Stimulated activated CD8-positive, alpha-beta memory T cell treated with anti-CD3 and anti-CD28 coated beads, Interleukin-4, amount 100 ng/mL, for 24 hours (primary cell): Measurements from ENCODE around the gene JADE3.

Source experiments
- DNase-seq: peaks from one replicate; pipeline ENCODE4 v3.0.0-alpha.2; 2020; ENCODE audit warnings: low read depth

Gene JADE3

GRCh38 chrX:47026198-47026597, 114.0 kb downstream of the JADE3 start:
- DNase-seq: no peak

GRCh38 chrX:47030339-47030738, 118.1 kb downstream of the JADE3 start:
- no peak for DNase-seq

GRCh38 chrX:47047989-47048388, 135.8 kb downstream of the JADE3 start:
- no peak for DNase-seq

- no peak for DNase-seq
Measured at GRCh38 chrX:47059142-47059874, 147.1 kb downstream of the JADE3 start.

GRCh38 chrX:47060708-47061107, 148.5 kb downstream of the JADE3 start:
- DNase-seq: no peak

- no peak for DNase-seq
Measured at GRCh38 chrX:47061238-47061919, 149.2 kb downstream of the JADE3 start.

- no peak for DNase-seq
Measured at GRCh38 chrX:47063179-47063578, 151.0 kb downstream of the JADE3 start.

GRCh38 chrX:47068214-47068613, 156.0 kb downstream of the JADE3 start:
- DNase-seq: no peak

GRCh38 chrX:47068720-47069119, 156.5 kb downstream of the JADE3 start:
- no peak for DNase-seq

GRCh38 chrX:47078129-47079043, 166.2 kb downstream of the JADE3 start, which contains the start of gene RGN:
Gene RGN (plus strand): TSS chrX:47078443. CDS start chrX:47081145, 2,702 bp downstream.
- DNase-seq: no peak

- no peak for DNase-seq
Measured at GRCh38 chrX:47080215-47080914, 168.1 kb downstream of the JADE3 start.

GRCh38 chrX:47080915-47081236, 168.7 kb downstream of the JADE3 start:
- no peak for DNase-seq

GRCh38 chrX:47091149-47091775, 179.0 kb downstream of the JADE3 start:
- DNase-seq: no peak

GRCh38 chrX:47093248-47093647, 181.0 kb downstream of the JADE3 start:
- no peak for DNase-seq

GRCh38 chrX:47093860-47094259, 181.6 kb downstream of the JADE3 start:
- no peak for DNase-seq

GRCh38 chrX:47097018-47097417, 184.8 kb downstream of the JADE3 start:
- no peak for DNase-seq

GRCh38 chrX:47098338-47099094, 186.3 kb downstream of the JADE3 start:
- DNase-seq: no peak

GRCh38 chrX:47101206-47101605, 189.0 kb downstream of the JADE3 start:
- no peak for DNase-seq
